ENCODE measurements around the gene PCDHB4.
"Not testable (repeated sequence)": the region's sequence is repeated elsewhere in the genome, so short reads cannot be mapped to it uniquely, and the experiment has no call there.

The PCDHB4 gene

DNA sequence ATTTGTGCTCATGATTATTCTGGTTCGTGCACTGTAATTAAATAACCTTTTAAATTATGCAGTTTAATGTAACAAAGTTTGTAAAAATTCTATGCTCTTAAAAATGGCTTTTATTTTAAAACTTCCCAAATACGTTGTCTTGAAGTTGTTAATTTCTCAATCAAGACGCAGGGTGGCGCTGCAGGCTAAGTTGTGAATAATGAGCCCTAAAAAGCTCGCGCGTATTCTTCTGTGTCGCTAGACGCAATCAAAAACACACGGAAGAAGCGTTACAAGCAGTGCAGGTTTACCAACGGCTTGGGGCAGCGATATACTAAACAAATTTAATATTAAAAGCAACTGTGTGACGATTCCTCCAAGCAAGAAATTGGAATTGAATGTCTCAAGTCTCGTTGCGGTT lies at the start of gene PCDHB4:
TSS of gene PCDHB4 (plus strand) at position 256 of the 400 bp plus-strand sequence. CDS start 181 bp downstream, outside the sequence.
- no peak for DNase-seq

DNA sequence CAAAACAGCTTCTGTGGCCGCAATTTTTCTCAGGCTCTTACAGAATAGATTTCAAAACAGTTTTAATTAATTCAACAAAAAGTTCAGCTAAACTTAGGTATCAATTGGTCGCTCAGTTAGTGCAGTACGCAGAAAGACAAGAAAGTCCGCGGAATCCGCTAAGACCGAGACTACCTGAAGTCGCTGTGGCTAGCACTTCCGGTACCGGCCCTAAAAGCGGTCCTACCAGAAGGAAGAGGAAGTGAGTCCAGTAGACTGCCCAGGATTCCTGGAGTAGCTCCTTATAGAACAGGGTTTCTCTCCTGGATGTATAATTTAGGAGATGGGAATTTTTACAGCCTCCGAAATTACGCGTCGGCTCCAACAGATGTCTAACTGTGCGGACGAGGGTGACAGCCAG lies 43.8 kb upstream of the PCDHB4 start:
- no peak for DNase-seq

DNA sequence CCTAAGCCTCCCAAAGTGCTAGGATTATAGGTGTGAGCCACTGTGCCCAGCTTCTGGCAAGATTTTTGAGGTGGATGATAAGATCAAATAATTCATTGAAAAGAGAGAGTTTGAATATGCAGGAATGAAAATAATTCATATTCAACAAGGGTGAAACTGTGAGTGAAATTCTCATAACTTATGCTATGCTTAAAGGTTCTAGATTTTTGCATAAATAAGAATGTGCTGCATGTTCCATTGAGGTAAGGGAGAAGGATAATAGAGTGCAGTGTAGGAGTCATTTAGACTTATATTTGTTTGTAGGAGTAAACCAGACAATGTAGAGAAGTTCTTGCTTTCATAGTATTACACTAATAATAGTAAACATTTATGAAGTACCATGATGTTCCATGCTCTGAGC lies 39.4 kb upstream of the PCDHB4 start:
- no peak for DNase-seq

DNA sequence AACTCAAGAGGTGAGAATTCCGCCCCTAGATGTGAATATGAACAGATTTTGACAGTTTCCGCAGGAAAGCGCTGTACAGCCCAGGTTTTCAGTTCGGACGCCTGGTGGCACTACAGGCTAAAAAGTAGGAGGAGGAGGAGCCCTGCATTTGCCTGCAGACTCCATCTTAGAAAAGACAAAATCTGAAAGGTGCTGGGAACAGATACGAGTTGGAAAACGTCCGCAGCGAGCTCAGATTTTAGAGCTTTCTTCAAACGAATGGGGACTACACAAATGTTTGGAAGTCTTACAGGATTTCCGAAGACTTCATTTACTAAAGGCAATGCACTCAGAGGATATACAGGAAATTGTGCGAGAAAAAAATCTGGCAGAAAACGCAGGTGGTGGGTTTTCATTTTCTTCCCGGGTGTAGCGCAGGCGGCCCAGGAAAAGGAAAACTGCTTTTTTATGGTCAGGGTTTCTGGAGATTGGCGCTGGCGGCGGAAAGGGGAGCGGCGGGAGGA lies 37.1 kb upstream of the PCDHB4 start:
- DNase-seq, result no peak

DNA sequence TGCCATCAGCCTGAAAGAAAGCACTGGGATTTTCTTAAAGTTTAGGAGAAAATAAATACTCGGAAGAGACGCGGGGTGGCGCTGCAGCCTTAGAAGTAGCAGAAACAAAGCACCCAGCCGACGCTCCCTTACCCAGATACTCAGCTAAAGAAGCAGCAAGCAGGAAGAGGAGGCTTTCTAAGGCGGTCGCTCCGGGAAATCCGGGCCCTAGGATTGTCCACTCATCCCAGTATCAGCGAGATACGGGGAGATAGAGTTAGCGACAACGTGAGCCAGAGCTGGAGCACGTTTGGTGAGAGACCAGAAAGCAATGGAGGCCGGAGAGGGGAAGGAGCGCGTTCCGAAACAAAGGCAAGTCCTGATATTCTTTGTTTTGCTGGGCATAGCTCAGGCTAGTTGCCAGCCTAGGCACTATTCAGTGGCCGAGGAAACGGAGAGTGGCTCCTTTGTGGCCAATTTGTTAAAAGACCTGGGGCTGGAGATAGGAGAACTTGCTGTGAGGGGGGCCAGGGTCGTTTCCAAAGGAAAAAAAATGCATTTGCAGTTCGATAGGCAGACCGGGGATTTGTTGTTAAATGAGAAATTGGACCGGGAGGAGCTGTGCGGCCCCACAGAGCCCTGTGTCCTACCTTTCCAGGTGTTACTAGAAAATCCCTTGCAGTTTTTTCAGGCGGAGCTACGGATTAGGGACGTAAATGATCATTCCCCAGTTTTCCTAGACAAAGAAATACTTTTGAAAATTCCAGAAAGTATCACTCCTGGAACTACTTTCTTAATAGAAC lies 26.9 kb upstream of the PCDHB4 start, which contains the start of gene PCDHB2:
TSS of gene PCDHB2 (plus strand) at position 135 of the 782 bp plus-strand sequence. CDS start at position 311, 176 bp downstream.
- no peak for DNase-seq

DNA sequence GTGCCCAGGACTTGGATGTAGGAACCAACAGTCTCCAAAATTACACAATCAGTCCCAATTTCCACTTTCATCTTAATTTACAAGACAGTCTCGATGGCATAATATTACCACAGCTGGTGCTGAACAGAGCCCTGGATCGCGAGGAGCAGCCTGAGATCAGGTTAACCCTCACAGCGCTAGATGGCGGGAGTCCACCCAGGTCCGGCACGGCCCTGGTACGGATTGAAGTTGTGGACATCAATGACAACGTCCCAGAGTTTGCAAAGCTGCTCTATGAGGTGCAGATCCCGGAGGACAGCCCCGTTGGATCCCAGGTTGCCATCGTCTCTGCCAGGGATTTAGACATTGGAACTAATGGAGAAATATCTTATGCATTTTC lies 26.4 kb upstream of the PCDHB4 start:
- DNase-seq, result no peak

DNA sequence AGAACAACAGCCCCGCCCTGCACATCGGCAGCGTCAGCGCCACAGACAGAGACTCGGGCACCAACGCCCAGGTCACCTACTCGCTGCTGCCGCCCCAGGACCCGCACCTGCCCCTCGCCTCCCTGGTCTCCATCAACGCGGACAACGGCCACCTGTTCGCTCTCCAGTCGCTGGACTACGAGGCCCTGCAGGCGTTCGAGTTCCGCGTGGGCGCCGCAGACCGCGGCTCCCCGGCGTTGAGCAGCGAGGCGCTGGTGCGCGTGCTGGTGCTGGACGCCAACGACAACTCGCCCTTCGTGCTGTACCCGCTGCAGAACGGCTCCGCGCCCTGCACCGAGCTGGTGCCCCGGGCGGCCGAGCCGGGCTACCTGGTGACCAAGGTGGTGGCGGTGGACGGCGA lies 25.4 kb upstream of the PCDHB4 start:
- not testable (repeated sequence) for DNase-seq

DNA sequence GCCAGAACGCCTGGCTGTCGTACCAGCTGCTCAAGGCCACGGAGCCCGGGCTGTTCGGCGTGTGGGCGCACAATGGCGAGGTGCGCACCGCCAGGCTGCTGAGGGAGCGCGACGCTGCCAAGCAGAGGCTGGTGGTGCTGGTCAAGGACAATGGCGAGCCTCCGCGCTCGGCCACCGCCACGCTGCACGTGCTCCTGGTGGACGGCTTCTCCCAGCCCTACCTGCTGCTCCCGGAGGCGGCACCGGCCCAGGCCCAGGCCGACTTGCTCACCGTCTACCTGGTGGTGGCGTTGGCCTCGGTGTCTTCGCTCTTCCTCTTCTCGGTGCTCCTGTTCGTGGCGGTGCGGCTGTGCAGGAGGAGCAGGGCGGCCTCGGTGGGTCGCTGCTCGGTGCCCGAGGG lies 25.0 kb upstream of the PCDHB4 start:
- DNase-seq, result not testable (repeated sequence)

DNA sequence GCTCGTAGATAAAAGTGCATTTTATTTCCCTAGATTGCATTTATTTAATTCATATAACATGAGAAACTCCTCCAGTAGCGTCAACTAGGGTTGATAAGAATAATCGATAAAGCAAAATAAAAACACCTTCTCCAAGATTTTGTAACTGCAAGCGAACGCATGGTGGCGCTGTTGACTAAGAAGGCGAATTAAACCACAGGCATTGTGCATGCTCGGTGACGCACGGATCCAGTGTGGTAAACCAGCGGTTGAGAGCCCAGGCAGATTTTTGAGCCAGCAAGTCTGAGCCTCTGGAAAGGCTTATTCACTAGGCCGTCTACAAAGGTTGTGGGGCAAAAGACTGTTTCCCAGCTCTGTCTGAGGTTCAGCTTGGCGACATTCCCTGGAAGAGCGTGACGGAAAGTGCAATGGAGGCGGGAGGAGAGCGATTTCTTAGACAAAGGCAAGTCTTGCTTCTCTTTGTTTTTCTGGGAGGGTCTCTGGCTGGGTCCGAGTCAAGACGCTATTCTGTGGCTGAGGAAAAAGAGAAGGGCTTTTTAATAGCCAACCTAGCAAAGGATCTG lies 21.3 kb upstream of the PCDHB4 start, which contains the start of gene PCDHB3:
TSS of gene PCDHB3 (plus strand) at position 231 of the 563 bp plus-strand sequence. CDS start at position 408, 177 bp downstream.
- no peak for DNase-seq

DNA sequence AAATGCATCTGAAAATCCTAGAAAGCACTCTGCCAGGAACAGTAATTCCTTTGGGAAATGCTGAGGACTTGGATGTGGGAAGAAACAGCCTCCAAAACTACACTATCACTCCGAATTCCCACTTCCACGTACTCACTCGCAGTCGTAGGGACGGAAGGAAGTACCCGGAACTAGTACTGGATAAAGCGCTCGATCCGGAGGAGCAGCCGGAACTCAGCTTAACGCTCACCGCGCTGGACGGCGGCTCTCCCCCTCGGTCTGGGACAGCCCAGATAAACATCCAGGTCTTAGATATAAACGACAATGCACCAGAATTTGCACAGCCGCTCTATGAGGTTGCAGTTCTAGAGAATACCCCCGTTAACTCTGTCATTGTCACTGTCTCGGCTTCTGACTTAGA lies 20.6 kb upstream of the PCDHB4 start:
- DNase-seq, result no peak

DNA sequence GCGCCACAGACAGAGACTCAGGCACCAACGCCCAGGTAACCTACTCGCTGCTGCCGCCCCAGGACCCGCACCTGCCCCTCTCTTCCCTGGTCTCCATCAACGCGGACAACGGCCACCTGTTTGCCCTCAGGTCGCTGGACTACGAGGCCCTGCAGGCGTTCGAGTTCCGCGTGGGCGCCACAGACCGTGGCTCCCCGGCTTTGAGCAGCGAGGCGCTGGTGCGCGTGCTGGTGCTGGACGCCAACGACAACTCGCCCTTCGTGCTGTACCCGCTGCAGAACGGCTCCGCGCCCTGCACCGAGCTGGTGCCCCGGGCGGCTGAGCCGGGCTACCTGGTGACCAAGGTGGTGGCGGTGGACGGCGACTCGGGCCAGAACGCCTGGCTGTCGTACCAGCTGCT lies 19.5 kb upstream of the PCDHB4 start:
- DNase-seq, result not testable (repeated sequence)

DNA sequence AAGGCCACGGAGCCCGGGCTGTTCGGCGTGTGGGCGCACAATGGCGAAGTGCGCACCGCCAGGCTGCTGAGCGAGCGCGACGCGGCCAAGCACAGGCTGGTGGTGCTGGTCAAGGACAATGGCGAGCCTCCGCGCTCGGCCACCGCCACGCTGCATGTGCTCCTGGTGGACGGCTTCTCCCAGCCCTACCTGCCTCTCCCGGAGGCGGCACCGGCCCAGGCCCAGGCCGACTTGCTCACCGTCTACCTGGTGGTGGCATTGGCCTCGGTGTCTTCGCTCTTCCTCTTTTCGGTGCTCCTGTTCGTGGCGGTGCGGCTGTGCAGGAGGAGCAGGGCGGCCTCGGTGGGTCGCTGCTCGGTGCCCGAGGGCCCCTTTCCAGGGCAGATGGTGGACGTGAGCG lies 19.1 kb upstream of the PCDHB4 start:
- DNase-seq, result not testable (repeated sequence)

DNA sequence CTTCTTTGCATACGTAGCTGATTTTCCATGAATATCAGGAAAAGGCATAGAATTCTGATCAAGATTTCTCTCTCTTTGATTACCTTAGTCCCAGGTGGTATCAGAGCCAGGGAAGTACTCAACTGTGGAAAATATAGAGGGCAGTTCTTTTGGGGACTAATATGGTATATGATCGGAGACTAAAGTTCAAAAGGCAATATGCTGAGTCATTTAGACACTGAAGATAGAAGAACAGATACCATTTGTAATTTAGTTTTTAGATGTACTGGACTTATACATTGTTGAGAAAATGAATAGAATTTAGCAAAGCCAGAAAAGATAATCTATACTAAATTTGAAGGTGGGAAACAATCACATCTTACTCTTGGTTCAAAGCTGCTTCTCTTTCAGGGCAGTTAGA lies 16.3 kb upstream of the PCDHB4 start:
- DNase-seq, result no peak

DNA sequence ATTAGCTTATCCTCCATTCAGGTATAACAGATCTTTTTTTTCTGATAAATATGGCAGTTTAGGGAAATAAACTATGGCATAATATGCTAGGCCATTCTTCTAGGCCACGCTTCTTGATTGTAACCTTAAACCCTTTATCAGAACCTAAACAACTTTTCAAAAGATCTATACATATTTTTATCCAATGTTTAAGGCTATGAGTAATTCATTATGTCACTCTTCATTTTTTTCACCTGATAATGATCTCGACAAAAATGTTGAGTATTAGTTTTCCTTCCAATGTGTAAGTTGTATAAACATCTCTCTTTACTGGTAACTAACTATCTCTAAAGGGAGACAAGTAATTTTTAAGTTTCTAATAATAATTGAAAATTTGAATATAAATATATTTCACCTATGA lies 2.4 kb upstream of the PCDHB4 start:
- DNase-seq, result no peak

DNA sequence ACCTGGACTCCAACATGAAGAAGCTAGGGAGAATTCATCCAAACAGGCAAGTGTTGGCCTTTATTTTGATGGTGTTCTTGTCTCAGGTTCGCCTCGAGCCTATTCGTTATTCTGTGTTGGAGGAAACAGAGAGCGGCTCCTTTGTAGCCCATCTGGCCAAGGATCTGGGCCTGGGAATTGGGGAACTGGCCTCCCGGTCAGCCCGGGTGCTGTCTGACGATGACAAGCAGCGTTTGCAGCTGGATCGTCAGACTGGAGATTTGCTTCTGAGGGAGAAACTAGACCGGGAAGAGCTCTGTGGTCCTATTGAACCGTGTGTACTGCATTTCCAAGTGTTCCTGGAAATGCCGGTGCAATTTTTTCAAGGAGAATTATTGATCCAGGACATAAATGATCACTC lies 367 bp downstream of the PCDHB4 start:
- DNase-seq, result no peak

DNA sequence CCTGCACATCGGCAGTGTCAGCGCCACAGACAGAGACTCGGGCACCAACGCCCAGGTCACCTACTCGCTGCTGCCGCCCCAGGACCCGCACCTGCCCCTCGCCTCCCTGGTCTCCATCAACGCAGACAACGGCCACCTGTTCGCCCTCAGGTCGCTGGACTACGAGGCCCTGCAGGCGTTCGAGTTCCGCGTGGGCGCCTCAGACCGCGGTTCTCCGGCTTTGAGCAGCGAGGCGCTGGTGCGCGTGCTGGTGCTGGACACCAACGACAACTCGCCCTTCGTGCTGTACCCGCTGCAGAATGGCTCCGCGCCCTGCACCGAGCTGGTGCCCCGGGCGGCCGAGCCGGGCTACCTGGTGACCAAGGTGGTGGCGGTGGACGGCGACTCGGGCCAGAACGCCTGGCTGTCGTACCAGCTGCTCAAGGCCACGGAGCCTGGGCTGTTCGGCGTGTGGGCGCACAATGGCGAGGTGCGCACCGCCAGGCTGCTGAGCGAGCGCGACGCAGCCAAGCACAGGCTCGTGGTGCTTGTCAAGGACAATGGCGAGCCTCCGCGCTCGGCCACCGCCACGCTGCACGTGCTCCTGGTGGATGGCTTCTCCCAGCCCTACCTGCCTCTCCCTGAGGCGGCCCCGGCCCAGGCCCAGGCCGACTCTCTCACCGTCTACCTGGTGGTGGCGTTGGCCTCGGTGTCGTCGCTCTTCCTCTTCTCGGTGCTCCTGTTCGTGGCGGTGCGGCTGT lies 1.9 kb downstream of the PCDHB4 start:
- DNase-seq, result not testable (repeated sequence)

DNA sequence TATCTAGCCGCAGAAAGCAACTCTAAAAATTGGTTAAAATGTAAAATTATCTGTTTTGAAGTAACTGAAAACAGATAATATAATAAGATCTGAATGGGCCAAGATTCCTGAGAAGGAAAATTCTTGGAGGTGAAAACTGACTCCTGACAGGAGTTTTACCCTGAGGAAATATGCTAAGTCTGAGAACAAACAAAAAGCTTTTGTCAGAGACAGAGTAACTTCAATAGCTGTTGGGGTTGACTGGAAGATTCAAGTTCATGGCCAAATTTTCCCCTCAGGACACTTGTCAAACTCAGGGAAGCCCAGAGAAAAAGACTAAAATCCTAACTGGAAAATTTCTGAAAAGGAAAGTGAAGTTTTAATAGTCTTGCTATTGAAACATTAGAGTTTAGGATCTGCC lies 5.7 kb downstream of the PCDHB4 start:
- DNase-seq, result no peak

DNA sequence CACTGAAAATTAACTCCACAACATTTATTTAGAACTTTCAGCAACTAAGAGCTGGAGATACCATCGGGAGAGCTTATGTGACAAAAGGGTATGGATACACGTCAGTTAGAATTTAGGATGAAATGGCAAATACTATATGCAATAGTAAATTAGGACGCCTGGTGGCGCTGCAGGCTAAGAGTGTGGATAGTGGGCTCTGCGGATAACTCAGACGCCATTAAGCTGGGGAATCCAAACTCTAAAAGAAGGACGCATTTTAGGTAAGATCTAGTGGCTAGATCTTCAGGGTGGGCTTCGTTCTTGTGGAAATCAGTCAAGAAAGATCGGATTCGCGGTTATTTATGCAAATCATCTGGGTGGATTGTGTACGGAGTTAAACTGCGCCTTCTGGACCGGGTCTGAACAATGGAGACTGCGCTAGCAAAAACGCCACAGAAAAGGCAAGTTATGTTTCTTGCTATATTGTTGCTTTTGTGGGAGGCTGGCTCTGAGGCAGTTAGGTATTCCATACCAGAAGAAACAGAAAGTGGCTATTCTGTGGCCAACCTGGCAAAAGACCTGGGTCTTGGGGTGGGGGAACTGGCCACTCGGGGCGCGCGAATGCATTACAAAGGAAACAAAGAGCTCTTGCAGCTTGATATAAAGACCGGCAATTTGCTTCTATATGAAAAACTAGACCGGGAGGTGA lies 13.6 kb downstream of the PCDHB4 start, which contains the start of gene PCDHB5:
TSS of gene PCDHB5 (plus strand) at position 177 of the 688 bp plus-strand sequence. CDS start at position 406, 229 bp downstream.
- DNase-seq, result no peak

DNA sequence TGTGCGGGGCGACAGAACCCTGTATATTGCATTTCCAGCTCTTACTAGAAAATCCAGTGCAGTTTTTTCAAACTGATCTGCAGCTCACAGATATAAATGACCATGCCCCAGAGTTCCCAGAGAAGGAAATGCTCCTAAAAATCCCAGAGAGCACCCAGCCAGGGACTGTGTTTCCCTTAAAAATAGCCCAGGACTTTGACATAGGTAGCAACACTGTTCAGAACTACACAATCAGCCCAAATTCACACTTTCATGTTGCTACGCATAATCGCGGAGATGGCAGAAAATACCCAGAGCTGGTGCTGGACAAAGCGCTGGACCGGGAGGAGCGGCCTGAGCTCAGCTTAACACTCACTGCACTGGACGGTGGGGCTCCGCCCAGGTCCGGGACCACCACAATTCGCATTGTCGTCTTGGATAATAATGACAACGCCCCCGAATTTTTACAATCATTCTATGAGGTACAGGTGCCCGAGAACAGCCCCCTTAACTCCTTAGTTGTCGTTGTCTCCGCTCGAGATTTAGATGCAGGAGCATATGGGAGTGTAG lies 14.2 kb downstream of the PCDHB4 start:
- DNase-seq, result no peak

DNA sequence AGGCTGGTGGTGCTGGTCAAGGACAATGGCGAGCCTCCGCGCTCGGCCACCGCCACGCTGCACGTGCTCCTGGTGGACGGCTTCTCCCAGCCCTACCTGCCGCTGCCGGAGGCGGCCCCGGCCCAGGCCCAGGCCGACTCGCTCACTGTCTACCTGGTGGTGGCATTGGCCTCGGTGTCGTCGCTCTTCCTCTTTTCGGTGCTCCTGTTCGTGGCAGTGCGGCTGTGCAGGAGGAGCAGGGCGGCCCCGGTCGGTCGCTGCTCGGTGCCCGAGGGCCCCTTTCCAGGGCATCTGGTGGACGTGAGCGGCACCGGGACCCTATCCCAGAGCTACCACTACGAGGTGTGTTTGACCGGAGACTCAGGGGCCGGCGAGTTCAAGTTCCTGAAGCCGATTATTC lies 15.7 kb downstream of the PCDHB4 start:
- DNase-seq, result not testable (repeated sequence)

DNA sequence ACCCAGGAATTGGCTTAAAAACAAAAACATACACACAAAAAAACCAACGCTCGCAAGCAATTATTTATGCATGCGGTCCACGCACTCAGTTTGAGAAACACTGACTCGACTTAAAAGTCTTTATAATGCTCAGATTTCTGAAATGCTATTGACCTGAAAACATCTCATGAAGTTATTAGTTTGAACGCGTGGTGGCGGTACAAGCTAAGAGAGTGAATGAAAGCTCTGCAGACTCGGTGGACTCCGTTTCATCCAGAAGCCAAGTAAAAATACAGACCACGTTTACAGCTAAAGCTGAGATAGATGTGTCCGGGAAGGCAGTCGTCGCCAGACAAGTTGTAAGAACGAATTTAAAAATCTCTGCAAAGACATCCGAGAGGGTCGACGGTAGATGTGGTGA lies 28.2 kb downstream of the PCDHB4 start, which contains the start of gene PCDHB6:
TSS of gene PCDHB6 (plus strand) at position 246 of the 400 bp plus-strand sequence. CDS start 201 bp downstream, outside the sequence.
- DNase-seq, result no peak

Data from GF-D8 (cell line).